Fibroblast of skin of left quadriceps (primary cell): ENCODE results near the gene CNTN4.

Source experiments
- DNase-seq, 2 experiments: peaks; one replicate each; pipeline ENCODE4 v3.0.0-alpha.2; 2013; ENCODE audit warnings: low read depth in 2 of 2

CNTN4 gene

DNA sequence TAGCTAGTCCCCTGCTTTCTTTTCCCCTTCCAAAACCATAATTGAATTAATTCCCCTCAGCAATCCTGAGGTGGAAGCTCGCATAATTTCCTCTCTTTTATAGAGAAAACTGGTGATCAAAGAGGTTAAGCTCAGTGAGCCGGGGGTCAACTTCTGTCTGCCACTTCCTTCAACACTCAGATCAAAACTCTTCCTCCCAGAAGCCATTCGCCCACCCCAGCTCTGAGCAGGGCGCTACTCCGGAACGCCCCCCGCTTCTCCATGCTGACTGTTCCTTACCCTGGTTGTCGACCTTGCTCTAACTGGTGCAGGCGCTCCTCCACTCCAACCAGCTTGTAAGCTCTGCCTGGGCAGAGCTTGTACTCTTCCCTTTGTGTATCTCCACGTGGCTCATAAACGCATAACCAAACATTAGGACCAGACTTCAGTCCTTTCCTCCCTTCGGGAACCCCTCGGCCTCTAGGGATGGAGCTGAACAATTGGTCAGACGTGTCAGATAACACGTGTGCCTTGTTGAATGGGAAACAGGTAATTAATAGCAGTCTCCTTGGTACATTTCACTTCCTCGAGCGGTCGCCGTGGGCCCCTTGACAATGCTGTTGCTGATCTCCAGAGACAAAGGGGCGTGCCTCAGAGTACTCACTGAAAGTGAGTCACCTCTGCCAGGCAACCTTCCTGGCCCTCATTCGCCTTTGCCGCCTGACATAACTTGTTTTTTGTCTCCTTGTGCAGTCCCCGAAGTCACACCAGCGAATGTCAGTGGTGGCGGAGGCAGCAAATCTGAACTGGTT lies 939.7 kb downstream of the CNTN4 start:
- DNase-seq, result no peak

DNA sequence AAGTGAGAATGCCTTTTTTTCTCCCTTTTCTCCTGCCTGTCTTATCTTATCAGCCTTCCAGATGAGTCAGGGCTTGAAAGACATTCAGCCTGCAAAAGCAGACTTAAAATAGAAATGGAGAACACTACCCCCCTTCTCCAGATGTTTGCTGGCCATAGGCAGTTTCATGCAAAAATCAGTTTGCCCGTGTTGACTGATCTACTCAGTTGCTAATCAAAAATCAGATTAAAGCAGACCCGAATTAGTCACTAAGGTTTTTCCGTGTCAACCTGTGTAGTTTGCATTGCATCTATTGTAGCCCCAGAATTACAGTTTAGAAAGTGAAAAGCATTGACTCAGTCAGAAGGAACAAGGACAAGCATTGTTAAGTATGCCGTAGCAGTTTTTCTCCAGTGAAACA lies 955.3 kb downstream of the CNTN4 start:
- DNase-seq, result no peak

DNA sequence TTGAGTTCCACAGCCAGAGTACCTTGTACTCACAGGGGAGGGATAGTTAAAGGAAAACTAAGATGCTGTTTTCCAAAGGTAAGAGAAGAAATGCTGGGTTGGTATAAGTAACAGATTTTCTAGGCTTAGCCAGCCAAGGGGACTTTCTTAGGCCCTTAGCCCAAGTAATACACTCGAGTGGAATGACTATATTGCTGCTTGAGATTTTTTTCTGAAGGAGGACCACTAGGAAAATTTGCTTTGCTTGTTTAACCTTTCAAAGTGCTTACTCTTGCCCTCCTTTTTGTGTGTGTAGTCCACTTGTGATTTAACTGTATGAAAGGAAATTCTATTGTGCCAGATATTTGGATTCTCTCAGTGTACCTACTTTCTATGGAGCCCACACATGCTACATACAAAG lies 961.0 kb downstream of the CNTN4 start:
- no peak for DNase-seq

DNA sequence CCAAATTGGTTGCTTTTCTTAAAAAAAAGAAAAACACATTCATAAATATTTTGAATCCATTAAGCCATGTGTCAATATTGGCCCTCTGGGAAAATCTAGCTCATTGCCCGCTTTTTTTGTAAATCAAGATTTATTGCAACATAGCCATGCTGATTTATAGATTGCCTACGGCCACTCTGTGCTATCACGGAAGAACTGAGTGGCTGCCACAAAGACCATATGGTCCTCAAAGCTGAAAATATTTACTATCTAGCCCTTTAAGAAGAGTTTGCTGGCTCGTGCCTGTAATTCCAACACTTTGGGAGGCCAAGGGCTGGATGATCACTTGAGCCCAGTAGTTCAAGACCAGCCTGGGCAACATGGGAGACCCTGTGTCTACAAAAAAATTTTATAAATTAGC lies 965.6 kb downstream of the CNTN4 start:
- no peak for DNase-seq

DNA sequence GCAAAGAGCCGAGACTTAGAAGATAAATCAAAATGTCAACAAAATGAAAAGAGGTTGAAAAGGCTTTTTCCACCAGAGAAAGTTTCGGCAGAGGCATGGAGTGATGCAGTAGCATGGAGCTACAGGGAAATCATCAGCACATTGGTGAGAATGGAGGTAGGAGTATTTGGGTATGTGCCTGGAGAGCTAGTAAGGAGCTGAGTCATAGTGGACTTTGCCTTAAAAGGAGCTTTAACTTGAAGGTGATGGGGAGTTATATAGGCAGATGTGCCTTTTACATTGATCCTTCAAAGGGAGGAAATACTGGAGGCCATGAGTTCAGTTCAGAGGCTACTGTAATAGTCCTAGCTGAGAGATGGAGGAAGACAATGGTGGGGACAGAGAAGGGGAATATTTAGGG lies 967.2 kb downstream of the CNTN4 start:
- DNase-seq, result peak; percentile 18 to 24

DNA sequence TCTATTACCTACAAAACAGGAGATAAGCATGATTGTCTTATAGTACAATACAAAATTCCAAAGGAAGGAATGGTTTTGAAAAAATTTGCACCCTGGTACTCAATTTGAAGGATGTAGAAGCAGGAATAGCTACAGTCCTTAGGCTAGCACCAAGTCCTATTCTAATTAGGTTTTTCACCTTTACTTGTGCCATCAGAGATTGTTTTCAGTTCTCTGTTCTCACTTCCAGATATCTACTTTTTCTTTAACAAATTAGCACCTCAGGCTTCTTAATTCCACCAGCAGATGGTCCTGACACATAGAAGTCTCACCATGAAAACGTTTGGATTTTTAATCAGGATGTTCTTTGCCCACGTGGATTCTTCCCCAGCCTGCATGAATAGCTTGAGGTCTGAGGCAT lies 967.7 kb downstream of the CNTN4 start:
- no peak for DNase-seq

DNA sequence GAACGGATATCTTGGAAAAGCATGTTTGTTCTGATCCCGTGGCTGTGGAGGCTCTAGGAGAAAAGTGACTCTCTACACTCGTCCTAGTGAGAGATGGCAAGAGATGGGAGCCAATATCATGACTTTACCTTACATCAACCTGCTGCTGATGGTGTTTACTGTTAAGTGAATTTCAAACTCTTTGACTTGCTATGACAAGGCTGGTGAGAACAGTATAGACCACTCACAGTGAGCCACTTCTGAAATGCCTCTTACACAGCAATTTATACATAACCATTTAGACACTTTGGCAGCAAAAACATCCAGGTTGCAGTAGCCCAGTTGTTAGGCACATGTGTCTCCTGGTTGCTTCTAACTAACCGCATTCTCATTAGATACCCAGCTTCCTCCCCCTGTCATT lies 968.2 kb downstream of the CNTN4 start:
- no peak for DNase-seq

DNA sequence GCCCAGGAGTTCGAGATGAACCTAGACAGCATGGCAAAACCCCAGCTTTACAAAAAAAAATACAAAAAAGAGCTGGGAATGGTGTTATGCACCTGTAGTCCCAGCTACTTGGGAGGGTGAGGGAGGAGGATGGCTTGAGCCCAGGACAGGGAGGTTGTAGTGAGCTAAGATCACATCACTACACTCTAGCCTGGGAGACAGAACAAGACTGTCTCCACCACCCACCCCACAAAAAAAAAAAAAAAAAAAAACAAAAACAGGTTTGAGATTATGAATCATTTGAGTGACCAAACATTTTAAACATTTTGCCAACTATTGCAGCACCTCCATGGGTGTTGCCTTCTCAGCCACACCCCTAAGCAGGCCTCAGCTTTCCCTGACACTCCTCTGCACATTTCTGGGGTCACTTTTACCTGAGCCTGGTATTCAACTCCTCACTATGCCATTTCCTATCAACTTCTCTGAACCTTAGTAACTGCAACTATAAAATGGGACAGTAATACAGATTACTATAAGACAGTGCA lies 969.8 kb downstream of the CNTN4 start:
- DNase-seq, result no peak

DNA sequence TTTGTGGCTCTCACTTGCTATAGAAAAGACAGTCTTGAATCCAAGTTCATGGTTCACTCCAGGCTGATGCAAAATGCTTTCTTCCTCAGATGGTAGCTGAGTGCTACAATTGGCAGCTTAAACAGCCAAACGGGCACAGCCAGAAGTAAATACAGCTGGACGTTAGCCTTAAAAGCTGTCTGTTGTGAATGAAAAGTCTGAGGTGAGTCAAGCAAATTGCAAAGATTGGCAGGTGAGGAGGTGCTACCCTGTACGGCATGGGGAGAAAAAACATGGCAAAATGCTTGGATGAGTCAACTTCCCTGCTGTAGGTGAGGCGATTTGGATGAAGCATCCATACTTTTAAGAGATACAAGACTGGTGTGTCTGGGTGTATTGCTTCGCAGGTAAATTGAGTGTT lies 971.1 kb downstream of the CNTN4 start:
- no peak for DNase-seq

DNA sequence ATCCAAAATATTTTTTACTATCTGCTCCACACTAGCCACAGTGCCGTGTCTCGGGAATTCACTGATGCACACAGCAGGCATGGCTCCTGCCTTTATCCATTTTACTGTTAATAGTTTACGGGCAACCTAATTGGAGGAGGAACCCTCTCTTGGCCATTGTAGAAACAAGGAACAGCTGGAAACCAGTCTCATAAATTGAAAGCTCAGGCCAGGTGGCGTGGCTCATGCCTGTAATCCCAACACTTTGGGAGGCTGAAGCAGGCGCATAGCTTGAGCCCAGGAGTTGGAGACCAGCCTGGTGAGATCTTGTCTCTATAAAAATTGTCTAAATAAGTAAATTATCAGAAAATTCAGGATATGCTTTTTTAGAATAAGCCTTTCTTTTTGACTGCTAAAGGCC lies 972.5 kb downstream of the CNTN4 start:
- DNase-seq, result no peak

DNA sequence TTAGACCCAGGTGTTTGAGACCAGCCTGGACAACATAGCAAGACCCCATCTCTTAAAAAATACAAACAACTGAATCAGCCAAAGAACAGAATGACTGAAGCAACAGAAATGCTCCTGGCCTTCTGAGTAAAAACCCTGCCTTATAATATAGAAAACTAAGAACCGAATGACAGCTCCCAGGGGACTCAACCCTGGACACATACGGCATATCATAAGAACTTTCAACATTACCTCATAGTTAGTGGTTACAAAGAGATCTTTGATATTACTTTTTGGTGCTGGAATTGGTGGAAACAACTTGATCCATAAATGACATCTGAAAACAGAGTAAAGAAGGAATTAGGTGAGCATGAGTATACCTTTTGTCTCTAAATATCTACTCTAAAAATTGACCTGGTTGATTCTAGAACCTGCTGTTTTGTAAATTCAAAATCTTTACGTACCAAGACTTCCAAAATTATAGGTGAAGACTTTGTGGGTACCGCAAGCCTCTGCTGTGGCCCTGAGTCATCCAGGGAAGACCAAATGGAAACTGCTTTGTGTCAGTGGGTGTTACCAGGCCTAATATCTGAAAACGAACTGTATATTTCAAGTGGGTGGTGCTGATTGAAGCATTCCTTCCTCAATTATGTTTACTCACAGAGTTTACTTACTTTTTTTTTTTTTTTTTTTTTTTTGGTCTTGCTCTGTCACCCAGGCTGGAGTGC lies 976.0 kb downstream of the CNTN4 start:
- DNase-seq, result no peak

DNA sequence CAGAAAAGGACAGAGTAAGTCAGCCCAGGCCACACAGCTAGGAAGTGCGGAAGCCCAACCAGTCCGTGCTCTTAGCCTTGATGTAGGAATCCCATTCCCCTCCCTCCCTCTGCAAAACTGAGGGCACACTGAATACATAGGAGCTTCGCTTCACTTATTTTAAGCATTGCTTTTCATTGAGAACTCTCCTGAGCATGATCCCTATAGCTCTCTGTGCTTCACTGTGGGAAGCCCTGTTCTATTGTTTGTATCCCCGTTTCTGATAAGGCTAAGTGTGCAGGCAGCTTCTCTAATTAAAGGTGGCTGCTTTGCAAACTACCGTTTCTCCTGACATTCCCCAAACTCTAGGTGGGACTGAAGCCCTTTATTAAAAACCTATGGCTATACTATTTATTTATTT lies 981.6 kb downstream of the CNTN4 start:
- no peak for DNase-seq

DNA sequence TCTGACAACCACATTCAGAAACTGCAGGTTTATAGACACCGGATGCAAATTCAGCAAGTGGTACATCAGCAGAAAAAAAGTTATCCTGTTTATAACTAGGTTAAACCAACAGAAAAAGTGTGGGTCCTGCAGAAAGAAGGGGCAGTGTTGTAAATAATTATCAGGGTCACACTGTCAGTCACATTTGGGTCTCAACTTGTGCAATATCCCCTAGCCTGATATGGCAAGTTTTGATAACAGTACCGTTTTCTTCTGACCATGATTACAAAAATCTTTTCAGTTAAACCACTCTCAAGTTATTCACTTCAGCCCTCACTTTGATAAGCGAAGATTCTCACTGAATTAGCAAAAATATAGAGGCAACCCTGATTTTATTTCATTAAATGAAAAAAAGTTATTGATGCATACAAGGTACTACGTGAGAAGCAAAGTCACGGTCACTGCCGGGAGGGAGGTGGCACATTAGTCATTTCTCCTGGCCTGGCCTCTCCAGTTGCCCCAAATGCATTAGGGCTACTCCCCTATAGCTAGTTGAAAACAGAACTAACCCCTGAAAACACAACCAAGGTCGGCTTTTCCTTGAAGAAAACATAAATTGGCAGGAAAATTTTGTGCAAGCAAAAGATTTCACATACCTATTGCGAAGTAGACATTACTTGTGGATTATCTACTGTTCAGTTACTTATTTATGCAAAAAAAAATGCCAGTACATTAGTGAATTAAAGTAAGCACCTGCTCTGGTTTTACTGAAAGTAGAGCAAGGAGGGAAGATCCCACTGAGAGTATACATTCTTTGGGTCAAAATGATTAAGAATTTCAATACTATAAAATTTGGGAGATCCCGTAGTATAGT lies 982.9 kb downstream of the CNTN4 start:
- no peak for DNase-seq

DNA sequence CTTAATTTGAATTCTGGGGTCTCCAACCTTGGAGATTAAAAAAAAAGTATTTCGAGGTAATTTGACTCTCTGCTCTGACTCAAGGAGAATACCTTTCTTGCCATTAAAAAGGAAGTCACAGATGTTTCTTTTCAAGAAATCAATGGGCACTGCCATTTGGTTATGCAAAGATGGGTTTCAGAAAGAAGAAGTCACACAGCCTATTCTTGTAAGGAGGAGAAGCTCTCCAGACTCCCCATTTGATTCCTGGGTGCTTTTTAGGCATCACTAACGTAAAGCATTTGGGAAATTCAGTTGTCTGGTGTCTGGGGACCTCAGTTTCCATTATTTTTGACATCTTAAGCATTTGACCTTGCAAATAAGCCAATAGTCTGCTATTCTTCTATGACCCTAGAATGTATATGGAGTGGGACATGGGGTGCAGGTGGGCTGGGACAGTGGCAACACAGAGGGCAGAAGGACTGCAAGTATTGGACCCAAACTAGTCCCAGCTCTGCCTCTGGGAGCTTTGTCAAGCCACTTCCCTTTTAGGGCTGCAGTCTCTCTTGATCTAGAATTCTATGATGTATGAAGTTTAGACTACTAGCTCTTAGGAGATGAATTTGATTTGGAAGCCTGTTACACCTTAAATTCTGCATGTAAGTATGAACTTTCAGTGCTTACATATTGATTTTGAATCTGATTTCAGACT lies 983.7 kb downstream of the CNTN4 start:
- no peak for DNase-seq

DNA sequence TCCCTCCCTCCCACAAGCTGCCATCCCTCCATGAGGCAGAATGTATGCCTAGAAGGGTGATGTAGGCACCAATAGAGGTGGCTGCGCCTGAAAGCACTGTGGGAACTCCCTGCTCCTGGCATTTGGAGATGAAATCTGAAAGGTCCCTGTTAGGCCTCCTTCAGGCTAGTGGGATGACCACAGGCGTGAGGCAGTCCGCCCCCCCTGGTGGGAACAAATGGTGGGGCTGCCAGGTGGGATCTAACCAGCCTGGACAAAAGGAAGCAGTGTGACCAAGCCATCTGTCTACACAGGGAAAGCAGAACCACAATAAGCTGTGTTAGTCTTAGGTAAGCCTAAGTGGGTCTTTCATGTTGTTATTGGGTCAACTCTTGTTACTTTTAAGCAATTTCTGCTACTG lies 986.2 kb downstream of the CNTN4 start:
- DNase-seq, result no peak

DNA sequence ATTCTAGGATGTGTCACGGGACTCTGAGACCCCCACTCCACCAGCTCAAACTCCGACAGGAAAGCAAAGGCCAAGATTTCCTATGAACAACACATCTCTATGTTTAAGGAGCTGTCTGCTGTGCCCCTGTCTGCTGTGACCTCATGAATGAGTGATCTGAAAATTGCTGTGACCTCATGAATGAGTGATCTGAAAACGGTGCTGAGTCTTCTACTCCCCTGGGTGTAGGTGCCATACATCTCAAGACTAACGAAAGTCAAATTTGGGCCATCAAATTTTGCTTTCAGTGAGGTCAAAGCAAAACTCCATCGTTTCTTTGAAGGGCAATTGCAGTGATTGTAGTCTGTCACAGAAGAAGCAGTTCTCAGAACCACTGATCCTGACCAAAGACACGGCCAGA lies 987.1 kb downstream of the CNTN4 start:
- no peak for DNase-seq

DNA sequence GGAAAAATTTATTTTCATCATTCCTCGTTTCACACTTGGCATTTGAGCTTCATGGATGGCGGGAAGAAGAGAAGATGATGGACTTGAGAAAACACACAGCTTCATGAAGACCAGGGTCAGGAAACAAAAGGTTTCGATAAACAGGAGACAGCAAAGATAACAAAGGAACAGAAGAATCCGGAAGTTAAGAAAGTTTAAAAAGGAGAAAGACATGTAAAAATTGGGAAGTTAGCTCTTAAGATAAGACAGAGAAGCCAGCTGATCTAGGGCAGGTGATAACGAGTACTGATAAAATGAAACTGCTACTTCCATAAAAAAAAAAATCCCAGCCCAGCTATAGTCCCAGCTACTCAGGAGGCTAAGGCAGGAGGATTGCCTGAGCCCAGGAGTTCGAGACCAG lies 987.6 kb downstream of the CNTN4 start:
- no peak for DNase-seq

DNA sequence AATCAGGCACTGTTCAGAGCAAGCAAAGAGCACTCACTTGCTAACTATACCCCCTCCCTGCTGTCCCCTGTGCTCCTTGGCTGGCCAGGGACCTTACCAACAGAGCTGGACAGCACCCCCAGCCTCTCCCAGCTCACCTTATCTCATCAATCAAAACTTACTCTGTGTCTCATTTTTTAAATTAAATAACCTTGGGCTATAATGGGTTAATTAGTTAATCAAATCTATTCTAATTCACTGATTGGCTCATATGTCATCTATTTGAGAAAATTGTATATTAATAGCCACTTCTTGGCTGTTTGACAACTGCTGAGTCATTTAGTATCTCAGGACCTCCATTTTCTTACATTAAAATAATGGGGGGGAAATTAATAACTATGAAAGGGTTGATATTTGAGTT lies 988.6 kb downstream of the CNTN4 start:
- DNase-seq, result no peak

DNA sequence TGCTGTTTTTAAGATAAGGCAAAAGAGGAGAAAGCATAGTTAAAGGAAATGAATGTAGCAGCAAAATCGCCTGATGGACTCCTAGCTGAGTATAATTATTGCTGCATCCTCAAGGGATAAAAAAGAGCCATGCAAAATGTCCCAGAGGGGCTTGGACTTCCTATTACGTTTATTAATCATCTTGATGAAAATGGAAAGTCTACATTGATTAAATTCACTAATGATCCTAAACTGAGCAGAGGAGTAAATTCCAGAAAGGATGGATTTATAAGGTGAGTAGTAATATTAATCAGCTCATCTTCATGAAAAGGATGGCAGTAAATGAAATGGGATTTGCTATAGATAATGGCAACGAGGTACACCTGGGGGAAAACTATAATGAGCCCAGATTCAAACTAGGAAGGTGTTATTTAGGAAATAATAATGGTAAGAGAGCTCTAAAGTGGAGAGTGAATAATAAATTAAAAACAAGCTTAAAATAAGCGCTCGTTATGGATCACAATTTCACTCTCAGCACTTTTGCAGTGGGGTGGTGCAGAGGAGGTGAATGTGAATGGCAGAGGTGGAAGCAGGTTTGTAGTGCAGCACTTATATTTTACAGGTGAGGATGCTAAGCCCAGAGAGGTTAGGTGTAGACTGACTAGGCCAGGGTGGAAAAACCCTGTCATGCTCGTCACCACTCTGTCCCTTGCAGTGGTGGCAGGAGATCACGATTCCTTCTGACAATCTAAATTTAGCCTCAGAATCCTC lies 989.2 kb downstream of the CNTN4 start:
- no peak for DNase-seq

DNA sequence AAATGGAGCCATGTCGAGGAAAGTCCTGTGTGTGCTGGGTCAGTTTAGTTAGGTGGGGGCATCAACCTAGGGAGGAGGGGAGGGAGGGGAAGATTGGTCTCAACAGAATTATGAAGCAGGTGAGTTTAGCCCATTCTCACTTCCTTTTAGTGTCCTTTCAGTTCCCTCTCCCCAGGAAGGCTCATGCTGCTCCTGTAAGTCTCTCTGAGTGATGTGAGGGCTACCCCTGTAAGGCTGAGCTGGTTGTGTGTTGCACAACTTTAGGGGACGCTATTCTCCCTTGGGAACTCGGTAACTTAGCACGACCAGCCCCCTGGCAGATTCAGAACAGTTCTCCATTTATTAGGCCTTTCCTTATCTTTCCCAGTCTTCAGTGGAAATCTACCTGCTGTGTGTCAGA lies 990.4 kb downstream of the CNTN4 start:
- no peak for DNase-seq

DNA sequence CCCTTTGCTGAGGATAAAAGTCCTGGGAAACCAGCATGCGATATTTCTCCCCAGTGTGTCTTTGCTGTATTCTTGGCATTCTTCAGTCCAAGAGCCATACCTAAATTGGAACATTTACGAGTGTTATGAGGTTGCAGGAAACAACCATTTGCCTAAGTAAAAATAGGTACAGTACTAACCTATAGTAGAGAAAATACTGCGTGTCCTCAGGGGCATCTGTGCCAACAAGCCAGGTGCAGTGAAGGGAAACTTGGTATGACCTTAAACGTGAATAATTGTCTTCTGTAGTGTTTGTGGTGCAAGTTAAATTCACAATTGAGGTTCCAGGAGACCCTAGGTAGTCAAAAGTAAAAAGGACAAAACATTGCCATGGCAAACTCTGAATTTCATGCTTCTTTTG lies 999.3 kb downstream of the CNTN4 start:
- DNase-seq, result no peak
